Nephron progenitor cell (in vitro differentiated cells): ENCODE measurements around the gene ETAA1.

Experiments
- DNase-seq: peaks from one replicate; pipeline ENCODE4 v3.0.0; 2021
- H3K27ac Mint-ChIP-seq: 2 replicates; pipeline ENCODE4 v1.8.0; 2021; ENCODE audit warnings: mild to moderate bottlenecking, moderate library complexity, mixed read lengths
- H3K27me3 Mint-ChIP-seq: 2 replicates; pipeline ENCODE4 v1.8.0; 2021; ENCODE audit warnings: mild to moderate bottlenecking, low read depth, mixed read lengths; ENCODE audit not compliant: poor library complexity
- H3K36me3 Mint-ChIP-seq: 2 replicates; pipeline ENCODE4 v1.8.0; 2021; ENCODE audit warnings: low read depth, mixed read lengths
- H3K4me1 Mint-ChIP-seq: 2 replicates; pipeline ENCODE4 v1.8.0; 2021; ENCODE audit warnings: mixed read lengths
- H3K4me3 Mint-ChIP-seq: 2 replicates; pipeline ENCODE4 v1.8.0; 2021; ENCODE audit warnings: mild to moderate bottlenecking, moderate library complexity, mixed read lengths
- H3K9me3 Mint-ChIP-seq: 2 replicates; pipeline ENCODE4 v1.8.0; 2021; ENCODE audit warnings: mild to moderate bottlenecking, moderate library complexity, mixed read lengths
- CTCF ChIP-seq: fragments of 200-600 bp; sonication (generic); IDR thresholded peaks from 2 replicates; pipeline ENCODE4 v1.5.0; 2021; ENCODE audit warnings: antibody characterized with exemption

ETAA1 gene

GRCh38 chr2:67397143-67397986, at the start of gene ETAA1:
Gene ETAA1 (plus strand): TSS chr2:67397333. CDS start chr2:67397449, 116 bp downstream.
- peak within 1 kb of the TSS; percentile 99 for H3K4me3 Mint-ChIP-seq
- DNase-seq: peak; percentile 93
- peaks cover 10% of the 10 kb centered on the region for H3K36me3 Mint-ChIP-seq
- TF ChIP-seq CTCF: no peak
- H3K9me3 Mint-ChIP-seq: no peaks in the 10 kb centered on the region
- peaks cover 33% of the 10 kb centered on the region for H3K4me1 Mint-ChIP-seq
- no peaks in the 10 kb centered on the region for H3K27me3 Mint-ChIP-seq
- H3K27ac Mint-ChIP-seq: peak within 1 kb of the TSS; percentile 100

GRCh38 chr2:67366832-67367412, 30.2 kb upstream of the ETAA1 start:
- Mint-ChIP-seq H3K27me3 (peaks cover 6% of the 10 kb centered on the region), H3K4me1 (no peaks in the 10 kb centered on the region), H3K4me3 (no peak overlapping the region), H3K9me3 (peaks cover 5% of the 10 kb centered on the region), H3K27ac (no peak overlapping the region), H3K36me3 (no peaks in the 10 kb centered on the region)
- DNase-seq: no peak
- no peak for TF ChIP-seq CTCF

GRCh38 chr2:67374481-67374880, 22.7 kb upstream of the ETAA1 start:
- H3K36me3 Mint-ChIP-seq: no peaks in the 10 kb centered on the region
- no peaks in the 10 kb centered on the region for H3K4me1 Mint-ChIP-seq
- H3K9me3 Mint-ChIP-seq: peaks cover 16% of the 10 kb centered on the region
- no peak for DNase-seq
- no peak overlapping the region for H3K4me3 Mint-ChIP-seq
- no peak for TF ChIP-seq CTCF
- no peak overlapping the region for H3K27ac Mint-ChIP-seq
- H3K27me3 Mint-ChIP-seq: no peaks in the 10 kb centered on the region

- DNase-seq: no peak
- no peaks in the 10 kb centered on the region for H3K36me3 Mint-ChIP-seq
- H3K4me3 Mint-ChIP-seq: no peak overlapping the region
- no peak overlapping the region for H3K27ac Mint-ChIP-seq
- H3K9me3 Mint-ChIP-seq: peaks cover 16% of the 10 kb centered on the region
- H3K4me1 Mint-ChIP-seq: no peaks in the 10 kb centered on the region
- H3K27me3 Mint-ChIP-seq: no peaks in the 10 kb centered on the region
- no peak for TF ChIP-seq CTCF
Measured at GRCh38 chr2:67374949-67375348, 22.2 kb upstream of the ETAA1 start.

GRCh38 chr2:67378555-67378954, 18.6 kb upstream of the ETAA1 start:
- Mint-ChIP-seq H3K4me3 (no peak overlapping the region), H3K27ac (no peak overlapping the region), H3K27me3 (peaks cover 3% of the 10 kb centered on the region), H3K4me1 (no peaks in the 10 kb centered on the region), H3K36me3 (no peaks in the 10 kb centered on the region), H3K9me3 (peaks cover 18% of the 10 kb centered on the region)
- no peak for DNase-seq
- no peak for TF ChIP-seq CTCF
